Neural progenitor cell (in vitro differentiated cells): Measurements from ENCODE around the gene JHY. TPM values are rescaled to one million over a fixed set of nuclear protein-coding genes. Genes with fewer than 3 reads are reported as not detected.
A peak's percentile ranks its signal among the peaks of the same experiment; 100 is the strongest.

ENCODE experiments used
- DNase-seq: peaks from one replicate; pipeline ENCODE4 v3.0.0-alpha.2; 2016; ENCODE audit warnings: low spot score
- H2AFZ ChIP-seq: fragments of 200-600 bp; sonication (generic); replicated peaks from 2 replicates; pipeline ENCODE4 v1.6.1; 2016; ENCODE audit warnings: antibody characterized with exemption
- H3F3A ChIP-seq: fragments of 200-600 bp; sonication (generic); 2 replicates; pipeline ENCODE4 v1.6.1; 2016; ENCODE audit warnings: antibody characterized with exemption, low read depth
- H3K27ac ChIP-seq: fragments of 200-600 bp; sonication (generic); 2 replicates; pipeline ENCODE4 v1.5.1; 2016; ENCODE audit warnings: mild to moderate bottlenecking
- H3K27me3 ChIP-seq: fragments of 200-600 bp; sonication (generic); 2 replicates; pipeline ENCODE4 v1.6.1; 2016; ENCODE audit warnings: mild to moderate bottlenecking, moderate library complexity
- H3K36me3 ChIP-seq: fragments of 200-600 bp; sonication (generic); 2 replicates; pipeline ENCODE4 v1.5.1; 2016
- H3K4me1 ChIP-seq: fragments of 200-600 bp; sonication (generic); 2 replicates; pipeline ENCODE4 v1.6.1; 2016; ENCODE audit warnings: mixed run types
- H3K4me2 ChIP-seq: fragments of 200-600 bp; sonication (generic); 2 replicates; pipeline ENCODE4 v1.6.1; 2016
- H3K4me3 ChIP-seq: fragments of 200-600 bp; sonication (generic); 2 replicates; pipeline ENCODE4 v1.5.1; 2016
- H3K79me2 ChIP-seq: fragments of 200-600 bp; sonication (generic); 2 replicates; pipeline ENCODE4 v1.6.1; 2016; ENCODE audit warnings: low read depth
- H3K9ac ChIP-seq: fragments of 200-600 bp; sonication (generic); 2 replicates; pipeline ENCODE4 v1.6.1; 2016
- H3K9me3 ChIP-seq: fragments of 200-600 bp; sonication (generic); 2 replicates; pipeline ENCODE4 v1.5.1; 2016; ENCODE audit warnings: low read depth
- H4K20me1 ChIP-seq: fragments of 200-600 bp; sonication (generic); 2 replicates; pipeline ENCODE4 v1.6.1; 2016; ENCODE audit warnings: low read depth
- H3K27ac Mint-ChIP-seq: 3 replicates; pipeline ENCODE4 v1.8.0; 2021; ENCODE audit warnings: mixed read lengths
- H3K27me3 Mint-ChIP-seq: 2 replicates; pipeline ENCODE4 v1.8.0; 2022; ENCODE audit warnings: low read depth, mild to moderate bottlenecking, inconsistent platforms, moderate library complexity, mixed read lengths; ENCODE audit not compliant: insufficient read depth
- H3K36me3 Mint-ChIP-seq: 3 replicates; pipeline ENCODE4 v1.8.0; 2021; ENCODE audit warnings: mixed read lengths
- H3K4me1 Mint-ChIP-seq: 3 replicates; pipeline ENCODE4 v1.8.0; 2021; ENCODE audit warnings: mixed read lengths
- H3K4me3 Mint-ChIP-seq: 3 replicates; pipeline ENCODE4 v1.8.0; 2021; ENCODE audit warnings: mild to moderate bottlenecking, moderate library complexity, mixed read lengths
- H3K9me3 Mint-ChIP-seq: 3 replicates; pipeline ENCODE4 v1.8.0; 2020; ENCODE audit warnings: mixed read lengths
- CTCF ChIP-seq: fragments of 200-600 bp; sonication (generic); IDR thresholded peaks from 2 replicates; pipeline ENCODE4 v1.5.1; 2017; ENCODE audit warnings: antibody characterized with exemption, mild to moderate bottlenecking
- EZH2 ChIP-seq: fragments of 200-600 bp; sonication (generic); IDR thresholded peaks from 2 replicates; pipeline ENCODE4 v1.6.1; 2017; ENCODE audit warnings: antibody characterized with exemption, mild to moderate bottlenecking, moderate library complexity
- EZH2phosphoT487 ChIP-seq: fragments of 200-600 bp; sonication (generic); IDR thresholded peaks from 2 replicates; pipeline ENCODE4 v1.6.1; 2017; ENCODE audit warnings: antibody characterized with exemption
- total RNA-seq: library from RNA; depleted of rRNA; stranded (reverse); fragments of >200 nt; gene quantifications from 2 replicates; pipeline ENCODE4 v1.2.3, GENCODE V29; 2015; ENCODE audit warnings: low replicate concordance

JHY gene
- total RNA-seq, 1 donor from 2014 or later: 0.69 TPM

GRCh38 chr11:122995526-122995925, 113.0 kb downstream of the JHY start:
- no peak overlapping the region for H3K4me2 ChIP-seq
- Mint-ChIP-seq H3K36me3 (no peaks in the 10 kb centered on the region), H3K27ac (no peak overlapping the region), H3K27me3 (no peaks in the 10 kb centered on the region), H3K9me3 (peaks cover 1% of the 10 kb centered on the region), H3K4me3 (no peak overlapping the region), H3K4me1 (peaks cover 12% of the 10 kb centered on the region)
- TF ChIP-seq EZH2phosphoT487 (no peak), CTCF (no peak), EZH2 (no peak)
- no peaks in the 10 kb centered on the region for H4K20me1 ChIP-seq
- H3K9me3 ChIP-seq: no peaks in the 10 kb centered on the region
- H3F3A ChIP-seq: peaks cover 19% of the 10 kb centered on the region
- peaks cover 17% of the 10 kb centered on the region for H3K4me1 ChIP-seq
- H3K9ac ChIP-seq: no peak overlapping the region
- no peak overlapping the region for H3K27ac ChIP-seq
- H3K4me3 ChIP-seq: no peak overlapping the region
- peak; percentile 58 for DNase-seq
- no peaks in the 10 kb centered on the region for H3K27me3 ChIP-seq
- no peaks in the 10 kb centered on the region for H3K36me3 ChIP-seq
- H2AFZ ChIP-seq: no peak overlapping the region
- H3K79me2 ChIP-seq: no peaks in the 10 kb centered on the region

GRCh38 chr11:122998727-122999366, 116.3 kb downstream of the JHY start:
- H3K9ac ChIP-seq: no peak overlapping the region
- peak overlapping the region; percentile 60 for H2AFZ ChIP-seq
- Mint-ChIP-seq H3K36me3 (no peaks in the 10 kb centered on the region), H3K9me3 (no peaks in the 10 kb centered on the region), H3K27me3 (no peaks in the 10 kb centered on the region), H3K4me3 (no peak overlapping the region), H3K27ac (no peak overlapping the region), H3K4me1 (peaks cover 12% of the 10 kb centered on the region)
- peaks cover 17% of the 10 kb centered on the region for H3K4me1 ChIP-seq
- H3K9me3 ChIP-seq: no peaks in the 10 kb centered on the region
- no peaks in the 10 kb centered on the region for H3K27me3 ChIP-seq
- peaks cover 19% of the 10 kb centered on the region for H3F3A ChIP-seq
- H3K4me2 ChIP-seq: peak overlapping the region; percentile 49
- H3K27ac ChIP-seq: no peak overlapping the region
- H3K79me2 ChIP-seq: no peaks in the 10 kb centered on the region
- TF ChIP-seq CTCF: no peak
- TF ChIP-seq EZH2phosphoT487: no peak
- TF ChIP-seq EZH2: no peak
- no peak overlapping the region for H3K4me3 ChIP-seq
- peak; percentile 24 for DNase-seq
- H3K36me3 ChIP-seq: no peaks in the 10 kb centered on the region
- H4K20me1 ChIP-seq: no peaks in the 10 kb centered on the region

DNA sequence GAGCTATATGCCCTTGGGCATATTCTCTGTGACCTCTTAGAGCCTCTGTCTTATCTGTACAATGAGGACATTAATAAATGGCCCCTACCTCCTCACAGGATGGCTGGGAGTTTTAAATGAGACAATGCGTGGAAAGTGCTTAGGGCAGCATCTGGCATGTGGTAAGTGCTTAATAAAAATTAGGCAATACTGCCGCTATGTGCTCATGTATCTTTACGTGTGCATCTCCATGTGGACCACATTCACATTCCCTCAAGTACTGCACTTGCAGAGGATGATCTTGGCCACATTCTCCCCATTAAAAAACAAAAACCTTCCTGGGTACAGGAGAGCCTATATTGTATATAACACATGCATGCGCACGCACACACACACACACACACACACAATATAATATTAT, 118.2 kb downstream of the JHY start:
- TF ChIP-seq EZH2phosphoT487 (no peak), CTCF (no peak), EZH2 (no peak)
- Mint-ChIP-seq H3K36me3 (no peaks in the 10 kb centered on the region), H3K9me3 (no peaks in the 10 kb centered on the region), H3K27me3 (no peaks in the 10 kb centered on the region), H3K4me1 (peaks cover 4% of the 10 kb centered on the region), H3K4me3 (no peak overlapping the region), H3K27ac (no peak overlapping the region)
- no peak overlapping the region for H3K9ac ChIP-seq
- H2AFZ ChIP-seq: no peak overlapping the region
- peaks cover 12% of the 10 kb centered on the region for H3K4me1 ChIP-seq
- no peaks in the 10 kb centered on the region for H3K36me3 ChIP-seq
- no peaks in the 10 kb centered on the region for H3K9me3 ChIP-seq
- no peak for DNase-seq
- H4K20me1 ChIP-seq: no peaks in the 10 kb centered on the region
- H3K27ac ChIP-seq: no peak overlapping the region
- H3K4me3 ChIP-seq: no peak overlapping the region
- no peaks in the 10 kb centered on the region for H3K27me3 ChIP-seq
- no peaks in the 10 kb centered on the region for H3K79me2 ChIP-seq
- no peak overlapping the region for H3K4me2 ChIP-seq
- peaks cover 19% of the 10 kb centered on the region for H3F3A ChIP-seq
